WERI-Rb-1 (cell line): ENCODE results near the gene SURF6.

Experiments used
- DNase-seq: peaks from one replicate; pipeline ENCODE4 v3.0.0-alpha.2; 2020
- H3K27ac ChIP-seq: fragments of 250-450 bp; sonication (Bioruptor Pico); 2 replicates; pipeline ENCODE4 v1.5.1; 2020; ENCODE audit warnings: mild to moderate bottlenecking, moderate library complexity
- H3K27me3 ChIP-seq: fragments of 250-450 bp; sonication (Bioruptor Pico); 2 replicates; pipeline ENCODE4 v1.5.1; 2021; ENCODE audit warnings: mild to moderate bottlenecking, low read depth, moderate library complexity; ENCODE audit not compliant: insufficient read depth, severe bottlenecking
- H3K36me3 ChIP-seq: fragments of 250-450 bp; sonication (Bioruptor Pico); 2 replicates; pipeline ENCODE4 v1.5.1; 2020; ENCODE audit warnings: mild to moderate bottlenecking, moderate library complexity
- H3K4me3 ChIP-seq: 2 replicates; pipeline ENCODE4 v1.5.1; 2011; ENCODE audit warnings: low read depth, mild to moderate bottlenecking, control low read depth, low read length
- H3K9me3 ChIP-seq: fragments of 250-450 bp; sonication (Bioruptor Pico); 2 replicates; pipeline ENCODE4 v1.5.1; 2021; ENCODE audit warnings: mild to moderate bottlenecking, moderate library complexity; ENCODE audit not compliant: severe bottlenecking
- CTCF ChIP-seq: IDR thresholded peaks from 2 replicates; pipeline ENCODE4 v1.5.1; 2011; ENCODE audit warnings: low read depth, mild to moderate bottlenecking, control low read depth, inconsistent platforms, low read length

SURF6 gene

GRCh38 chr9:133334161-133334560, 1.8 kb downstream of the SURF6 start:
- H3K27me3 ChIP-seq: no peaks in the 10 kb centered on the region
- H3K9me3 ChIP-seq: no peaks in the 10 kb centered on the region
- no peak for DNase-seq
- no peak for TF ChIP-seq CTCF
- H3K36me3 ChIP-seq: peaks cover 54% of the 10 kb centered on the region
- no peak overlapping the region for H3K27ac ChIP-seq
- no peak overlapping the region for H3K4me3 ChIP-seq

DNA sequence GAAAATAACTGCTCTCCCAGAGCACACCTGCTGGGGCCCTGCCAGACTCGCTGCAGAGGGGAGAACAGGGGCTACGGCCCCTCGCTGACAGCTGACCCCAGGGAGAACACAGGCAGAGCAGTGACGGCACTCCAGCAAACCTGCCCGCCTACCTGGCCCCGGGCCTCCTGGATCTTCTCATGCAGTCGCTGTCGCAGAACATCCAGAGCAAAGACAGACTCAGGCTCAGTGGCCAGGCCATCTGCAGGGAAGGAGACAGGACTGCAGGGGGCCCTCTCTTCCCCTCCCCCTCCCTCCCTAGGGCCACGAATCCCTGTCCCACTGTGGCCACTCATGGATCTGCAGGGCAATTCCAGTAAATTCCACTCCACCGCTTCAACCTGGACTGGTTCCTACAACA, 2.4 kb downstream of the SURF6 start:
- Histone ChIP-seq H3K9me3 (no peaks in the 10 kb centered on the region), H3K36me3 (peaks cover 54% of the 10 kb centered on the region), H3K27me3 (no peaks in the 10 kb centered on the region), H3K4me3 (no peak overlapping the region), H3K27ac (no peak overlapping the region)
- peak; percentile 22; the same call in 1 of the 2 replicates for TF ChIP-seq CTCF
- DNase-seq: no peak

DNA sequence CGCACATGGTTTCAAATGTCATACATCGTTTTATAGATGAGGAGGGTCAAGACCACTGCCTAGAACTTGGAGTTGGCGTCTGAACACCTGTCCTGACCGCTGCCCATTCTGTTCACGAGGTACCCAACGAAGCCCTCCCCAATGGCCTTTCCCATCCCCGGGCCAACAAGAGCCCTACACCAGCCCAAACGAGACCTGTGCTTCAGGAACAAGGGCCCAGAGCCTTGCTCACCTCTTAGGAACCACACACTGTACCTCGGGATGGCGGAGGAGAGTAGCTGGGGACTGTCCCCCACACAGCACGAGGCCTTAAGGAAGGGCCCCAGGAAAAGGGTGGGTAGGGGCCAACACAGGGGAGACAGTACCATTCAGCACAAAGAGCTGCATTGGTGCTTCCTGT, 3.0 kb downstream of the SURF6 start:
- peaks cover 54% of the 10 kb centered on the region for H3K36me3 ChIP-seq
- no peak overlapping the region for H3K27ac ChIP-seq
- TF ChIP-seq CTCF: no peak
- no peak overlapping the region for H3K4me3 ChIP-seq
- no peaks in the 10 kb centered on the region for H3K9me3 ChIP-seq
- DNase-seq: no peak
- H3K27me3 ChIP-seq: no peaks in the 10 kb centered on the region

- TF ChIP-seq CTCF: no peak
- Histone ChIP-seq H3K27me3 (no peaks in the 10 kb centered on the region), H3K27ac (no peak overlapping the region), H3K36me3 (peaks cover 54% of the 10 kb centered on the region), H3K9me3 (no peaks in the 10 kb centered on the region), H3K4me3 (no peak overlapping the region)
- DNase-seq: no peak
Measured at GRCh38 chr9:133332381-133332730, 3.6 kb downstream of the SURF6 start.

GRCh38 chr9:133331641-133332380, 4.2 kb downstream of the SURF6 start:
- H3K36me3 ChIP-seq: peaks cover 54% of the 10 kb centered on the region
- no peak overlapping the region for H3K4me3 ChIP-seq
- TF ChIP-seq CTCF: no peak
- H3K27me3 ChIP-seq: no peaks in the 10 kb centered on the region
- no peaks in the 10 kb centered on the region for H3K9me3 ChIP-seq
- H3K27ac ChIP-seq: no peak overlapping the region
- DNase-seq: no peak

DNA sequence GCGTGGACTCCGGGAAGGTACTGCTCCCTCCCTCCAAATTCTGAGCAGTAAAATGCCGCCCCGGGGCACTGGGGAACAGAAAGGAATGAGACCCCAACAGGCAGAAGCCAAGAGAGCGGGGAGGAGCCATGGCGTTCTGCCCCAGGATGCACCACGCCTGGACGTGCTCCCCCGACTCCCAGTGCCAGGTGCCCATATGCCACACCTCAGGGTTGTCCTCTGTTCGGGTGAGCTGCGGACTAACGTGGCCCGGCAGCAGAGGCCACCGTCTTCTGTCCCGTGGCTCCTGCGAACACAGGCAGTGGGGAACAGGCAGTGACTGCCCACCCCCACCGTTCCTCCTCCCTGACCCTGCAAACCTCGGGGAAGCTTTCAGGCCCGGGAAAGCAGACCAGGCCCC, 4.8 kb downstream of the SURF6 start:
- Histone ChIP-seq H3K9me3 (no peaks in the 10 kb centered on the region), H3K27me3 (no peaks in the 10 kb centered on the region), H3K27ac (no peak overlapping the region), H3K36me3 (peaks cover 54% of the 10 kb centered on the region), H3K4me3 (no peak overlapping the region)
- no peak for DNase-seq
- no peak for TF ChIP-seq CTCF
